Epithelial cell of proximal tubule (primary cell): Measurements from ENCODE around the gene UBE2G1. TPM values are rescaled to one million over a fixed set of nuclear protein-coding genes. Genes with fewer than 3 reads are reported as not detected.

Experiments used
- DNase-seq: peaks from one replicate; pipeline ENCODE4 v3.0.0-alpha.2; 2011; ENCODE audit warnings: low read depth
- H3K4me3 ChIP-seq: 2 replicates; pipeline ENCODE4 v1.5.1; 2011; ENCODE audit warnings: low read depth, mild to moderate bottlenecking, low read length
- total RNA-seq: library from RNA; depleted of rRNA; stranded (reverse); fragments of >200 nt; gene quantifications from 2 replicates; pipeline ENCODE4 v1.2.3, GENCODE V29; 2015
- TF ChIP-seq, protein P1 (sequence below): conservative IDR thresholded peaks from 2 replicates; pipeline ENCODE4 v1.5.1; 2012; ENCODE audit warnings: low read depth, mild to moderate bottlenecking, low read length

UBE2G1 gene
- total RNA-seq, 1 donor from 2014 or later = 65.4 TPM

DNA sequence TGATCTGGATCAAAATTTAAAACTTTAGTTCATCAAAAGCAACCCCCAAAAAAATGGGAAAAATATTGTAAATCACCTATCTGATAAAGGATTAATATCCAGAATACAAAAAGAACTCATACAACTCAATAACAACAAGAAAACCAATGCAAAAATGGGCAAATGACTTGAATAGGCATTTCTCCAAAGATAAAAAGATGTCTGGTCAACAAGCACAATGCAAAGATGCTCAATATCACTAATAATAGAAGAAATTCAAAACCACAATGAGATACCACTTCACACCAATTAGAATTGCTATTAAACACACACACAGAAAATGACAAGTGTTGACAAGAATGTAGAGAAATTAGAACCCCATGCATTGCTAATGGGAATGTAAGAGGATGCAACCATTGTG is 40.4 kb downstream of the UBE2G1 start:
- TF ChIP-seq, protein P1, sequence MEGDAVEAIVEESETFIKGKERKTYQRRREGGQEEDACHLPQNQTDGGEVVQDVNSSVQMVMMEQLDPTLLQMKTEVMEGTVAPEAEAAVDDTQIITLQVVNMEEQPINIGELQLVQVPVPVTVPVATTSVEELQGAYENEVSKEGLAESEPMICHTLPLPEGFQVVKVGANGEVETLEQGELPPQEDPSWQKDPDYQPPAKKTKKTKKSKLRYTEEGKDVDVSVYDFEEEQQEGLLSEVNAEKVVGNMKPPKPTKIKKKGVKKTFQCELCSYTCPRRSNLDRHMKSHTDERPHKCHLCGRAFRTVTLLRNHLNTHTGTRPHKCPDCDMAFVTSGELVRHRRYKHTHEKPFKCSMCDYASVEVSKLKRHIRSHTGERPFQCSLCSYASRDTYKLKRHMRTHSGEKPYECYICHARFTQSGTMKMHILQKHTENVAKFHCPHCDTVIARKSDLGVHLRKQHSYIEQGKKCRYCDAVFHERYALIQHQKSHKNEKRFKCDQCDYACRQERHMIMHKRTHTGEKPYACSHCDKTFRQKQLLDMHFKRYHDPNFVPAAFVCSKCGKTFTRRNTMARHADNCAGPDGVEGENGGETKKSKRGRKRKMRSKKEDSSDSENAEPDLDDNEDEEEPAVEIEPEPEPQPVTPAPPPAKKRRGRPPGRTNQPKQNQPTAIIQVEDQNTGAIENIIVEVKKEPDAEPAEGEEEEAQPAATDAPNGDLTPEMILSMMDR = no peak
- H3K4me3 ChIP-seq = no peak overlapping the region
- no peak for DNase-seq

DNA sequence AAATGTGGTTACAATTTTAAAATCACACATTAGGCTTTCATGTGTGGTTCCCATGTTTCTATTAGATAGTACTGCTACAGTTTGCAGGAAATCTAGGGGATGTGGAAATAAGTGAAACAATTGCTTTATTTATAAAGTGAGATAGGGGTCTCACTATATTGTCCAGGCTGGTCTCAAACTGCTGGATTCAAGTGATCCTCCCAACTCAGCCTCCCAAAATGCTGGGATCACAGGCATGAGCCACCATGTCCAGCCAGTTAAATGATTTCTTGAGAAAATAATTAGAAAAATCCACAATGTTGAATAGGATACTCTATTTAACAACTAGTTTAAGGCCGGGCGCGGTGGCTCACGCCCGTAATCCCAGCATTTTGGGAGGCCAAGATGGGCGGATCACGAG is 42.0 kb downstream of the UBE2G1 start:
- TF ChIP-seq, protein P1 = no peak
- no peak overlapping the region for H3K4me3 ChIP-seq
- no peak for DNase-seq

DNA sequence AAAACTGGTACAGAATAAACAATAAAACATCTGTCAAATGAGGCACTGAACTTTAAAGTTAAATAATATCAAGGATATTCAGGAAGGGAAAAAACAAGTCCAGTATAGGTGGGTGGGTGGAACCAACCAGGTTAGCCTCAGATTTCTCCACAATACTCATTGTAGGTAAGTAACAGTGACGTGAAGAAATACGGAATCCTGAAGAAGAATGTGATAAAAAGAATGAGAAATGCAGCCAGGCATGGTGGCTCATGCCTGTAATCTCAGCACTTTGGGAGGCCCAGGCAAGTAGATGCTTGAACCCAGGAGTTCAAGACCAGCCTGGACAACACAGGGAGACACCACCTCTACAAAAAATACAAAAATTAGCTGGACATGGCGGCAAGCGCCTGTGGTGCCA is 47.3 kb downstream of the UBE2G1 start:
- DNase-seq = no peak
- H3K4me3 ChIP-seq = no peak overlapping the region

DNA sequence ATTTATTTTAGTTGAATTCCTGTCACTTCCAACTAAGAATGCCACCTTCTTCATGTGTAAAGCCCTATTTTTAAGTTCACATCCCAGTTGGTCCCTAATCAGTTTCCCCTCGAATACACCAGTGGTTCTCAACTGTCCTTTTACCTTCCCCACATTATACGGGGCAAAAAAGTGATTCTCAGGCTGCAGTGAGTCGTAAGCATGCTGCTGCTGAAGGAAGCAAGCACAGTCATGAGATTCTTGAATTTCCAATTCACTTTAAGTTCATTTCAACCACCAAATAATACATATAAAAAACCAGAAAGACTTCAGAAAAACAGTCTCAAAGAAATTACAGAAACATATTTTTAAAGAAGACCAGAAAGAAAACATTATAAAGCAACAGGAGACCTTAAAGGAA is 47.9 kb downstream of the UBE2G1 start:
- no peak overlapping the region for H3K4me3 ChIP-seq
- no peak for DNase-seq
- TF ChIP-seq, protein P1 = no peak

More for the DNA sequence above, 47.3 kb downstream of the UBE2G1 start:
- TF ChIP-seq, protein P1 = no peak

DNA sequence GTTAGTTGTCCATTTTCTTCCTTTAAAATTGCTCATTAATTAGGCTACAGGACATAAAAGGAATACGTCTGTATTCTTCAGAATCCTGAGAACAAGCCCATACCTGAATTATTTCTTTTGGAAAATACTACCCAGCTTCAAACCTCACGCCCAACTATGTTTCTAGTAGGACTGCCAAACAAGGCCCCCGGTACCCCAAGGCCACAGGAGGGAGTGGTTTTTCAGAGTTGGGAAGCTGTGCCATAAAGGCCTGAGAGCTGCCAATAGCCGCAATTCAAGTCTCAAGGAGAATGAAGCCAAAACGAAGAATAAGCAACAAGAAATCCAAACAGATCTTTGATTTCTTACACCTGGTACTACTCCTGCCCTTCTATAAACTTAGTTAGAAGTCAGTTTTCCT is 48.3 kb downstream of the UBE2G1 start:
- DNase-seq = no peak
- TF ChIP-seq, protein P1 = no peak
- no peak overlapping the region for H3K4me3 ChIP-seq

DNA sequence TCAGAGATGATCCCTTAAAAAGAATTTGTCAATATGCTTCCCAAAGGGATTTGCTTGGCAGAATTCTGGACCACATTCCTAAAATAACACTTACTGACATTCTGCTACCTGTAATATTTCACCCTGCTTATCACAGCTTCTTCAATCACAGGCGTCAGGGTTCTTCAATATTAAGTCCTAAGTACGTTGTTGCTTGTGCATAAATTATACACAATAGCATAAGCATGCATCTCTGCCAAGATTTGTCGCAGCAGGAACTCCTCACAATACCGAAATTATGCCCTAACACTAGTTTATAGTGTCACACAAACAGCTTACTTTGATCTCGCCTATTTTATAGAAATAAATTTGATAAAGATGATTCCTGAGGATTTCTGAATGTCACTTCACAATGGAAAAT is 48.9 kb downstream of the UBE2G1 start:
- TF ChIP-seq, protein P1 = no peak
- H3K4me3 ChIP-seq = no peak overlapping the region
- DNase-seq = no peak

DNA sequence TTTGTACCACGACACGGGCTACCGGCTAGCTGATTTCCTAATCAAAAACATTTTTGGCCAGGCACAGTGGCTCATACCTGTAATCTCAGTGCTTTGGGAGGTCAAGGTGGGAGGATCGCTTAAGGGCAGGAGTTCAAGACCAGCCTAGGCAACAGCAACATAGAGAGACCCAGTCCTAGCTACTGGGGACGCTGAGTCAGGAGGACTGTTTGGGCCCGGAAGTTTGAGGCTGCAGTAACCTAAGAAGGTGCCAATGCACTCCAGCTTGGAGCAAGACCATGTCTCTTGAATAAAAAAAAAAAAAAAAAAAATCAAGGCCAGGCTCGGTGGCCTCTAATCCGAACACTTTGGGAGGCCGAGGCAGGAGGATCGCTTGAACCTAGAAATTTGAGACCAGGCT is 49.8 kb downstream of the UBE2G1 start:
- no peak for DNase-seq
- TF ChIP-seq, protein P1 = no peak
- H3K4me3 ChIP-seq = no peak overlapping the region
